Left lung (tissue), 10 donors: ENCODE measurements around the gene VSIG2. TPM values are rescaled to one million over a fixed set of nuclear protein-coding genes. Genes with fewer than 3 reads are reported as not detected.

Experiments used
- ATAC-seq: fragments of 200-7000 bp; cut with Tn5 transposase; one replicate; pipeline ENCODE4 v1.9.1; 2020; ENCODE audit warnings: moderate library complexity
- DNase-seq, 4 donors: peaks; one replicate each; pipeline ENCODE4 v3.0.0-alpha.2; 2013 to 2020
- H3K27ac ChIP-seq, 2 donors: fragments of 200-600 bp; sonication (generic) in 1 of 2; one replicate each; pipeline versions ENCODE4 v1.5.0 to v1.8.0; 2020 to 2021
- H3K27me3 ChIP-seq, 2 donors: fragments of 200-600 bp; sonication (generic) in 1 of 2; one replicate each; pipeline versions ENCODE4 v1.5.0 to v1.8.0; 2020 to 2021
- H3K36me3 ChIP-seq, 2 donors: fragments of 200-600 bp; sonication (generic) in 1 of 2; one replicate each; pipeline versions ENCODE4 v1.5.0 to v1.8.0; 2020 to 2021
- H3K4me1 ChIP-seq, 2 donors: fragments of 200-600 bp; one replicate each; pipeline ENCODE4 v1.8.0; 2021
- H3K4me3 ChIP-seq, 2 donors: fragments of 200-600 bp; sonication (generic) in 1 of 2; one replicate each; pipeline versions ENCODE4 v1.5.0 to v1.8.0; 2020 to 2021; ENCODE audit warnings: mild to moderate bottlenecking in 1 of 2
- H3K9me3 ChIP-seq, 2 donors: fragments of 200-600 bp; sonication (generic) in 1 of 2; one replicate each; pipeline versions ENCODE4 v1.5.0 to v1.8.0; 2020 to 2021
- intact Hi-C, 2 donors: fragments of 100-400 bp; cut with DNase I; formaldehyde crosslinking; loops; one replicate each; pipeline versions ENCODE4 v1.11.2 to v1.14.2; 2022
- polyA plus RNA-seq, 6 donors: library from polyadenylated mRNA; unstranded; fragments of 120-200 nt; gene quantifications; one replicate each; pipeline ENCODE4 v1.2.1, GENCODE V29; 2013; ENCODE audit not compliant: insufficient read length in 6 of 6
- total RNA-seq, 2 donors: library from RNA; stranded (reverse); fragmentation: NEBNext Ultra II Directional; extraction: Animal tissue kit (Norgen Biotek cat#: 25700); gene quantifications; one replicate each; pipeline ENCODE4 v1.2.1, GENCODE V29; 2021
- TF ChIP-seq, protein P1 (sequence below), 2 donors: fragments of 200-600 bp; sonication (generic) in 1 of 2; IDR thresholded peaks; one replicate each; pipeline versions ENCODE4 v1.5.0 to v1.8.0; 2021; ENCODE audit warnings: antibody characterized with exemption in 2 of 2
- donor health status: DM: no; HTN: yes; CAD: no.
- donor health status: DM: no; HTN: no; CAD: no.

The VSIG2 gene
- total and polyA plus RNA-seq, 8 donors, result 16.0 to 35.6 (median 27.5) TPM

DNA sequence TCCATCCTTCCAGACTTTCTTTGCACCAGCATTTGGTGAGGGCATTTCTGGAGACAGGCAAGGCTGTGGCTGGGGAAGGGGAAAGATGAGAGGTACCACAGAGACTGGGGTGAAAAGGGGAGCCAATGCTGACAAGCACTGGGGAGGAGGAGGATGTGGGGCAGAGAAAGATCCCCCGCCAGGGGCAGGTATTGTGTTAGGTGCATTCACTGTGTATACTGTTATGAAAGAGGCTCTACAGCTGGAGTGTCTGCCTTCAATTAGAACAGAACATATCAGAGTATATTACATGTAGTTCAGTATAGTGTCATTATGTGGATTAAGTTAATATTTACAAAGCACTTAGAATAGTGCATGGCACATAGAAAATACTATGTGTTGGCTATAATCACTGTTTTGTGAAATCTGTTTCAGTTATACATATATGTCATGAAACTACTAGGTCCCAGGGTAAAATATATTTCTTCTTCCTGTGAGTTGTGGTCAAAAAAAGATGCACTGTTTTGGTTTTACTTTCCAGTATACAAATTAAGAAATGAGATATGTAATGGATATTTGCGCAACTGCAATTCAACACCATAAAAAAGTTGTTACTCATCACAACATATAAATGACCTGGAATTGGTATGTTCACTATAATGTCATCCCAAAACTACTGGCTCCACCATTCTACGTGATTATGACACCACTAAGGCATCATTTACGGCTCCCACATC lies 39.7 kb upstream of the VSIG2 start:
- Histone ChIP-seq H3K36me3 (no peaks in the 10 kb centered on the region), H3K27ac (no peak overlapping the region), H3K9me3 (no peaks in the 10 kb centered on the region), H3K27me3 (no peaks in the 10 kb centered on the region), H3K4me1 (peaks cover 3 to 15% of the 10 kb centered on the region in 2 donors), H3K4me3 (no peak overlapping the region)
- ATAC-seq, result peak; percentile 50
- no peak for DNase-seq
- intact Hi-C loops, result no loop called here
- TF ChIP-seq, protein P1, sequence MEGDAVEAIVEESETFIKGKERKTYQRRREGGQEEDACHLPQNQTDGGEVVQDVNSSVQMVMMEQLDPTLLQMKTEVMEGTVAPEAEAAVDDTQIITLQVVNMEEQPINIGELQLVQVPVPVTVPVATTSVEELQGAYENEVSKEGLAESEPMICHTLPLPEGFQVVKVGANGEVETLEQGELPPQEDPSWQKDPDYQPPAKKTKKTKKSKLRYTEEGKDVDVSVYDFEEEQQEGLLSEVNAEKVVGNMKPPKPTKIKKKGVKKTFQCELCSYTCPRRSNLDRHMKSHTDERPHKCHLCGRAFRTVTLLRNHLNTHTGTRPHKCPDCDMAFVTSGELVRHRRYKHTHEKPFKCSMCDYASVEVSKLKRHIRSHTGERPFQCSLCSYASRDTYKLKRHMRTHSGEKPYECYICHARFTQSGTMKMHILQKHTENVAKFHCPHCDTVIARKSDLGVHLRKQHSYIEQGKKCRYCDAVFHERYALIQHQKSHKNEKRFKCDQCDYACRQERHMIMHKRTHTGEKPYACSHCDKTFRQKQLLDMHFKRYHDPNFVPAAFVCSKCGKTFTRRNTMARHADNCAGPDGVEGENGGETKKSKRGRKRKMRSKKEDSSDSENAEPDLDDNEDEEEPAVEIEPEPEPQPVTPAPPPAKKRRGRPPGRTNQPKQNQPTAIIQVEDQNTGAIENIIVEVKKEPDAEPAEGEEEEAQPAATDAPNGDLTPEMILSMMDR (IDR thresholded peaks at IDR 0.05), result no peak

DNA sequence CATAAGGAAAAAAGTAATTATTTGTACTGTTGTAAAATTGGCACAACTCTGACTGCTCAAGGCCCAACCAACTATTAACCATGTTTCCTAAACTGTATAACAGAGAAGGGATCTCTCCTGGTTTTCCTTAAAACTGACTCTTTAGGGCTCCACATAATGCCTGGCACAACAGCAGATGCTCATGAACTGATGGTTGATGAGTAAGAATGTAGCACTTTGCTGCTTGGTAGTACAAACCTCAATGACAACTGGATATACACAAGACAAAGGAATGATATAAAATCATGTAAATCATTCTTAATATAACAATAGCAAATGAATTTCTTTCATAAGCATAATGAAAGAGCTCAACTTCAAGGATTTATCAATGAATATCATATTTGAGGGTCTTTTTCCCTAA lies 36.5 kb upstream of the VSIG2 start:
- Histone ChIP-seq H3K4me3 (no peak overlapping the region), H3K9me3 (no peaks in the 10 kb centered on the region), H3K27ac (no peak overlapping the region), H3K27me3 (no peaks in the 10 kb centered on the region), H3K36me3 (no peaks in the 10 kb centered on the region), H3K4me1 (peaks cover 3 to 11% of the 10 kb centered on the region in 2 donors)
- DNase-seq (no peak), ATAC-seq (no peak)
- intact Hi-C loops, result no loop called here
- TF ChIP-seq, protein P1 (IDR thresholded peaks at IDR 0.05), result no peak

DNA sequence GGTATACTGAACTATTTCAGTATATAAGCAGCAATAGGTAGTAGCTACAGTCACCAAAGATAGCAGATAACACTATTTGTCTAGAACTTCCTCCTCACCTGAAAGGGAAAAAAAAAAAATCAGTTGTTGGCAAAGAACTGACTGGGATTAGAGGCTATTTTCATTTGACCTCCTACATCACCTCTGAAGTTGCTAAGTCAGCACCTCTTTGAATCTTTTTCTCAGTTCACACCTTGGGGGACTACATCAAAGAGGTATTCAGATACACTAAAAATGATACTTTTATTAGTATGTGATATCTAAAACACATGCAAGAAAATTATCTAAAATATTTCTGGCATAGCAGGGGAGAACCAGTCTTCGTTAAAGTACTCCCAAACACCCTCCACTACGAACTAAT lies 32.0 kb upstream of the VSIG2 start:
- Histone ChIP-seq H3K36me3 (no peaks in the 10 kb centered on the region), H3K9me3 (no peaks in the 10 kb centered on the region), H3K27me3 (no peaks in the 10 kb centered on the region), H3K4me3 (no peak overlapping the region), H3K27ac (no peak overlapping the region), H3K4me1 (no peaks in the 10 kb centered on the region)
- TF ChIP-seq, protein P1 (IDR thresholded peaks at IDR 0.05), result no peak
- ATAC-seq (no peak), DNase-seq (no peak)
- intact Hi-C loops, result no loop called here

DNA sequence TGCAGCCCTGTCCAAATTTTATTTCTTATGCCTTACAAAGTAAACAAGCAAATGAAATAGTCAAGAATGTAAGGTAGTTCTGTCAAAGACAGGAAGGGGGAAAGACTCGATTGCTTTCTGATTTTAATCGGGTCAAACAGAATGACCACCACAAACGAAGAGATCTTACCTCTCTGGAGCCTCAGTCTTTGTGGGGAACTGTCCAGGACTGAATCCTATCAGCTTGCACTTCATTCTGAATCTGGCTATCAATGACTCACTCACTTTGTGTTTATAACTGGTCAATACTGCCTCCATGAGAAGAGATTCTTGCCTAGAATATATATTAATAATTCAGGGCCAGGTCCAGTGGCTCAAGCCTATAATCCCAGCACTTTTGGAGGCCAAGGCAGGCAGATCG lies 30.9 kb upstream of the VSIG2 start:
- TF ChIP-seq, protein P1 (IDR thresholded peaks at IDR 0.05), result no peak
- Histone ChIP-seq H3K36me3 (no peaks in the 10 kb centered on the region), H3K4me3 (no peak overlapping the region), H3K9me3 (no peaks in the 10 kb centered on the region), H3K4me1 (no peaks in the 10 kb centered on the region), H3K27me3 (no peaks in the 10 kb centered on the region), H3K27ac (no peak overlapping the region)
- DNase-seq (no peak), ATAC-seq (no peak)
- intact Hi-C loops, result no loop called here

DNA sequence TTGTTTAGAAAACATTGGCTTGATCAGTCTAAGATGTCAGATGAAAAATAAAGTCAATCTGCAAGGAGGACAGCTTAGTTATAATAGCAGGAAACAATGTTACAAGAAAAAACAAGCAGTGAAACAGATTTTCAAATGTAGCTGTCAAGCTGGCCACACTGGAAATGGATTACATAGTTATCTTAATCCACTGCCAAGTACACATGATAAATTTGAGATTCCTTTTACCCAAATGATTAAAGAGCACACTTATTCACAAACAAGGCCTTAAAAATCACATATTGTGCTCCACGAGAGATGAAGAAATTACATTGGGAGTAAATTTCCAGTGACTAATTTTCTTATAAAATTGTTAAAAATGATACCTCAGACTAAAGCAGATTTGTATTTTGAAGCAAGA lies 27.5 kb upstream of the VSIG2 start:
- Histone ChIP-seq H3K27ac (no peak overlapping the region), H3K4me1 (no peaks in the 10 kb centered on the region), H3K27me3 (no peaks in the 10 kb centered on the region), H3K4me3 (no peak overlapping the region), H3K36me3 (no peaks in the 10 kb centered on the region), H3K9me3 (no peaks in the 10 kb centered on the region)
- ATAC-seq (no peak), DNase-seq (no peak)
- intact Hi-C loops, result no loop called here
- TF ChIP-seq, protein P1 (IDR thresholded peaks at IDR 0.05), result no peak
